A204.1 (cell line): Measurements from ENCODE around the gene DLGAP3.

Experiments used
- FAIRE-seq: peaks from 2 replicates; lab custom pipeline; 2012; peaks lifted over from hg19 to GRCh38; lab: Jason Lieb, UNC

DLGAP3 gene

GRCh38 chr1:34928699-34929496, 552 bp downstream of the DLGAP3 start:
- no peak for FAIRE-seq

- FAIRE-seq = no peak
These were observed 1.3 kb downstream of the DLGAP3 start for GRCh38 chr1:34928066-34928696.

GRCh38 chr1:34927316-34927715, 2.1 kb downstream of the DLGAP3 start:
- FAIRE-seq = no peak

- FAIRE-seq = no peak
These were observed 2.6 kb downstream of the DLGAP3 start for GRCh38 chr1:34926894-34927293.

GRCh38 chr1:34926156-34926555, 3.3 kb downstream of the DLGAP3 start:
- FAIRE-seq = no peak

- FAIRE-seq = no peak
These were observed 3.7 kb downstream of the DLGAP3 start for GRCh38 chr1:34925730-34926129.

GRCh38 chr1:34924759-34925555, 4.5 kb downstream of the DLGAP3 start:
- no peak for FAIRE-seq

- FAIRE-seq = no peak
These were observed 6.0 kb downstream of the DLGAP3 start for GRCh38 chr1:34923490-34923889.

GRCh38 chr1:34918977-34919561, 10.4 kb downstream of the DLGAP3 start:
- no peak for FAIRE-seq

GRCh38 chr1:34918386-34918976, 11.0 kb downstream of the DLGAP3 start:
- FAIRE-seq = no peak

GRCh38 chr1:34917017-34917416, 12.4 kb downstream of the DLGAP3 start:
- no peak for FAIRE-seq

- no peak for FAIRE-seq
These were observed 13.3 kb downstream of the DLGAP3 start for GRCh38 chr1:34916104-34916503.

- FAIRE-seq = no peak
These were observed 13.9 kb downstream of the DLGAP3 start for GRCh38 chr1:34915521-34915920.

- no peak for FAIRE-seq
These were observed 14.5 kb downstream of the DLGAP3 start for GRCh38 chr1:34914958-34915357.

- FAIRE-seq = no peak
These were observed 18.0 kb downstream of the DLGAP3 start for GRCh38 chr1:34911465-34911864.

GRCh38 chr1:34910425-34910824, 19.0 kb downstream of the DLGAP3 start:
- no peak for FAIRE-seq

- no peak for FAIRE-seq
These were observed 21.1 kb downstream of the DLGAP3 start for GRCh38 chr1:34908369-34908768.

GRCh38 chr1:34907487-34908090, 21.9 kb downstream of the DLGAP3 start:
- FAIRE-seq = no peak

- FAIRE-seq = no peak
These were observed 22.7 kb downstream of the DLGAP3 start for GRCh38 chr1:34906756-34907155.

- no peak for FAIRE-seq
These were observed 23.2 kb downstream of the DLGAP3 start for GRCh38 chr1:34906222-34906621.

- no peak for FAIRE-seq
These were observed 24.4 kb downstream of the DLGAP3 start for GRCh38 chr1:34905098-34905459.
